Measurements from ENCODE around the gene ING5.
"Not testable (repeated sequence)": the region's sequence is repeated elsewhere in the genome, so short reads cannot be mapped to it uniquely, and the experiment has no call there.

ING5 gene

DNA sequence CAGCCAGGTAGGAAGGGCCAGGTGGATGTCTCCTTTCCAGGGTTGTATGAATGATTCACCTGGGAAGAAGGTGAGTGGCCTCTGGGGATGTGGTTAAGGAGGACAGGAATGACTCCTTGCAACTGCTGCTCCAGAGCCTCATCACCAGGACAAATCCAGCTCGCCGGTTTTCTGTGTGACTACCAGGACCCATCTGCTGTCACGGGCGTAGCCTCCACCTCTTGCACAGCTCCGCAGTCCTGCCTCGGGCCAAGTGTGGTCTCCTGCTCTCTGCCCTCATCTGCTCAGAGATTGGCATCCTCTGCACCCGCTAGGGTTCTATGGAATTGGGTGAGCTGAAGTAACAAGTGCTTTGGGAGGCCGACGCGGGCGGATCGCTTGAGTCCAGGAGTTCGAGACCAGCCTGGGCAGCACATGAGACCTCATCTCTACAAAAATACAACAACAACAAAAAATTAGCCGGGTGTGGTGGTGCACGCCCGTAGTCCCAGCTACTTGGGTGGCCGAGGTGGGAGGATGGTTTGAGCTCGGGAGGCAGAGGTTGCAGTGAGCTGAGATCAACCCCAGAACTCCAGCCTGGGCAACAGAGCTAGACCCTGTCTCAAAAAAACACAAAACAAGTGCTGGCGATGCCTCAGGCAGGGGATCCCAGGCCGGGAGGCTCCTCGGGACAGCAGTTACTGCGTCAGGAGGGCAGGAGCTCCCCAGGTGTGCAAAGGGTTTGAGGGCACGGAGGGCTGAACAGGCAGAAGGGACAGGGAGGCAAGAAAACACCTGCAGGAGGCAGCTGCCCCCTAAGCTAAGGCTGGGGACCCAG, 31.8 kb downstream of the ING5 start:
- Mint-ChIP-seq H3K36me3 (ENCODE audit: low read depth) (peaks cover 11% of the 10 kb centered on the region), H3K9me3 (no peaks in the 10 kb centered on the region), H3K4me1 (peaks cover 56% of the 10 kb centered on the region), H3K4me3 (peak overlapping the region; percentile 26), H3K27me3 (no peaks in the 10 kb centered on the region), H3K27ac (no peak overlapping the region)
- ATAC-seq: no peak
- DNase-seq: peak; percentile 13

DNA sequence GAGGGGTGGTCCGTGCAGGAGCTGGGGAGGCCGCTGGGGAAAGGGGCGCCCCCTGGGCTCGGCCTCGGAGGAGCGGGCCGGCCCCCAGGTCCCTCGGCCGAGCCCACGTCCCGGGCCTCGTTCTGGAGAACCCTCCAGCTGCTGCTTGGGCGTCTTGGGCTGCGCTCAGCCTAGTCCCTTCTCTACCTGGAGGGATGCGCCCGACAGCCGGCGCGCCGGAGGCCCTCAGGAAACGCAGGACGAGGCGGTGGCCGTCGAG, 32.3 kb downstream of the ING5 start:
- ATAC-seq (peak; percentile 5), DNase-seq (no peak)
- Mint-ChIP-seq H3K27me3 (no peaks in the 10 kb centered on the region), H3K27ac (no peak overlapping the region), H3K36me3 (ENCODE audit: low read depth) (peaks cover 10% of the 10 kb centered on the region), H3K9me3 (no peaks in the 10 kb centered on the region), H3K4me1 (peaks cover 59% of the 10 kb centered on the region), H3K4me3 (peak overlapping the region; percentile 82)

DNA sequence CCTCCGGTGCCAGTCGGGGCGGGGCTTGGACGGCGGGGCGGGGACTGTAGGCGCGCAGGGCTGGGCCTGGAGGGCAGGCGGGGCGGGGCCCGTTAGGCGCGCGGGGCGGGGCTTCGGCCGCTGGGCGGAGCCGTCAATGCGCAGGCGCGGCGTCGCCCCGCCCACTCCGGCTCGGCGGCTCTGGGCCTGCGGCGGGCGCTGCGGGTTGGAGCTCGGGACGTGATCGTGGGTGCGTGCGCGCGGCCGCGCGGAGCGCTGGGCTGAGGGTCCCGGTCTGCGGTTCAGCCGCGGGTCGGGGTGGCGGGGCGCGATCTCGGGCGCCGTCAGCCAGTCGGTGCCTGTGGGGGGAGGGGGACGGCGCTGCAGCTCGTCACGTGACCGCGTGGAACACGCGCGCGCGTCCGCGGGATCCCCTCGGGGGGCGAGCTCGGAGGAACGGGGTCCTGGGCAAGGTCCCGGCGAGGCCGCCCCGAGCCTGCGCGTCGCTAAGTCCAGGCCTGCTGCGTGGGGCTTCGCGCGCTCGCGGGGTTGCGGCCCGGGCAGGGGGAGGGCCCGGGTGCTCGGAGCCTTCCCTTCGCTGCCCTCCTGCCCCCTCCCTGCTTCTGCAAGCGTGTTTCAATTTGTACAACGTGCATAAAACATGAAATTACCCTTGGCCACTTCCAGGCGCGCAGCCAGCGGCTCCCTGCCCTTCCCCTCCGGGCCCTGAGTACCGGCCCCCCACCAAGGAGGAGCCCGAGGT, 32.8 kb downstream of the ING5 start, which contains the start of gene D2HGDH:
D2HGDH (plus strand) TSS at position 164 of the 742 bp plus-strand sequence. CDS start 595 bp downstream, outside the sequence.
- ATAC-seq (peak; percentile 86), DNase-seq (peak; percentile 98)
- Mint-ChIP-seq H3K27ac (peak within 1 kb of the TSS; percentile 59), H3K27me3 (no peaks in the 10 kb centered on the region), H3K9me3 (no peaks in the 10 kb centered on the region), H3K4me3 (peak within 1 kb of the TSS; percentile 82), H3K36me3 (ENCODE audit: low read depth) (peaks cover 10% of the 10 kb centered on the region), H3K4me1 (peaks cover 62% of the 10 kb centered on the region)

DNA sequence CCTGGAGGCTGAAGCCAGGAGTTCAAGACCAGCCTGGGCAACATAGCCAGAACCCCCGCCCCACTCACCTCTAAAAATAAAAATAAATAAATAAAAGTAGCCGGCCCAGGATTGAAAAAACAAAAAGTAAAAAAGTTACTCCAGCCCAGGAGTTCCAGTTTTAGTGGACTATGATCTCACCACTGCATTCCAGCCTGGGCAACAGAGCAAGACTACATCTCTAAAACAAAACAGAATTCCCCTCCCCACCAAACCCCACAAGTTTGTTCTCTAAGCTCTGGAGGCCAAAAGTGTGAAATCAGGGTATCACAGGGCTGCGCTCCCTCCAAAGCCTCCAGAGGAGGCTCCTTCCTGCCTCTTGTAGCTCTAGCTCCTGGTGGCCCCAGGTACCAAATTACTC, 34.3 kb downstream of the ING5 start:
- peaks cover 10% of the 10 kb centered on the region for H3K36me3 Mint-ChIP-seq (ENCODE audit: low read depth)
- no peak for ATAC-seq
- no peak for DNase-seq
- peak overlapping the region; percentile 82 for H3K4me3 Mint-ChIP-seq
- peaks cover 62% of the 10 kb centered on the region for H3K4me1 Mint-ChIP-seq
- H3K9me3 Mint-ChIP-seq: no peaks in the 10 kb centered on the region
- no peaks in the 10 kb centered on the region for H3K27me3 Mint-ChIP-seq
- peak overlapping the region; percentile 47 for H3K27ac Mint-ChIP-seq

DNA sequence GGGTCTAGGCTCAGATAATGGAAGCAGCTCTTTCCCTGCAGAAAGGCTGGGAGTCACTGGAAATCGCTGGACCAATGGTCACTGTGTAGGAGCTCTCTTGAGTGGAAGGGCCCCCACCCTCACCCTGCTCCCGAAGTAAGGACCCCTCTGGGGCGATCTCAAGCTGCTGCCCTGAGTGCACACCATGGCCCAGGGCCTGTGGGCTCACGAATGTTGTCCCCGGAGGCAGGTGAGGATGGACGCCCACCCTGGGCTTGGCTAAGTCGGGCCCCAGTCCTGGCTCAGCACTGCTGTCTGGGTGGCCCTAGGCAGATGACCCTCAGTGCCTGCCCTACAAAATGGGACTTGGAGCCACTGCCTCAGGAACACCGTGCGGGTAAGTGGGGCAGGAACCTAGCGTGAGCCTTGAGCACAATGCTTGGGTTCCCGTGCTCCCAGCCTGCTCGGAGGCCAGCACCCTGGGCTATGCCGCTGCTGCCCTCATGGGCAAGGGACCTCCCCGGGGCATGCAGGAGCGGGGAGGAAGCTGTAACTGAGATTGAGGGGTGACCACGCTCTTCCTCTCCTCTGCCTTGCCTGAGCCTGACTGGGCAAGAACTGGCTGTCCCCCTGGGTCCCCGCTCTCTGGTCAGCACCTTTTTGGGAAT, 36.3 kb downstream of the ING5 start:
- no peaks in the 10 kb centered on the region for H3K9me3 Mint-ChIP-seq
- ATAC-seq (no peak), DNase-seq (no peak)
- H3K4me1 Mint-ChIP-seq: peaks cover 47% of the 10 kb centered on the region
- no peak overlapping the region for H3K4me3 Mint-ChIP-seq
- H3K36me3 Mint-ChIP-seq (ENCODE audit: low read depth): peaks cover 10% of the 10 kb centered on the region
- H3K27ac Mint-ChIP-seq: no peak overlapping the region
- H3K27me3 Mint-ChIP-seq: no peaks in the 10 kb centered on the region

DNA sequence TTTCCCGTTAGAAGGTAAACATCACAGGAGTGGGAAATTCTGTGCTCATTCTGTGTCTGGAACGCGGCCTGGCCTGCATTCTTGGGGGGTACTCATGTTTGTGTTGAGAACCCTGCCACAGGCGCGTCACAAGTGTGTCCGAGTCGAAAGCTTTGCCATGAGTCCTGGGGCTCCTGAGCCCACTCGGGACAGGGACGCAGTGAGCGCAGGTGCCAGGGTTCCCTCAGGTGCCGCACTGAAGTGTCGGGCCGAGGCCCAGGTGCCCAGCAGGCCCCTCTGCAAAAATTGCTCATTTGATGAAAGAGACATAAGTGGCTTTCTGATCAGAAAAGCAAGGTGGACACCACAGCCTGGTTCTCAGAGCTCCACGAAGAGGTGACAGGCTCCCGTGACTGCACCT, 37.3 kb downstream of the ING5 start:
- Mint-ChIP-seq H3K9me3 (no peaks in the 10 kb centered on the region), H3K36me3 (ENCODE audit: low read depth) (peaks cover 10% of the 10 kb centered on the region), H3K27me3 (no peaks in the 10 kb centered on the region), H3K27ac (peak overlapping the region; percentile 35), H3K4me1 (peaks cover 43% of the 10 kb centered on the region), H3K4me3 (no peak overlapping the region)
- ATAC-seq (no peak), DNase-seq (no peak)

DNA sequence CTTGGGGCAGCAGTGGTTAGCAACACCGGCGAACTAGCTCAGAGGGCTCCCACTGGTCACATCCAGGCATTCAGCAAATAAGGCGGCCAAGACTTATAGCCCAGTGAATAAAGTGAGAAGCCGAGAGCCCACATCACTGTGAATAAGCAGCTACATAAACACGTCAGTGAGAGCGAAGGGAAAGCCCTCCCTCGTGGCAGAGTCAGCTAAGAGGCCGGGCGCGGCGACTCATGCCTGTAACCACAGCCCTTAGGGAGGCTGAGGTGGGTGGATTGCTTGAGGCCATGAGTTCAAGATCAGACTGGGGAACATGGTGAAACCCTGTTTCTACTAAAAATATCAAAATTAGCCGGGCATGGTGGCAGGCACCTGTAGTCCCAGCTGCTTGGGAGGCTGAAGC, 37.8 kb downstream of the ING5 start:
- Mint-ChIP-seq H3K36me3 (ENCODE audit: low read depth) (peaks cover 12% of the 10 kb centered on the region), H3K9me3 (no peaks in the 10 kb centered on the region), H3K4me3 (peak overlapping the region; percentile 2), H3K27me3 (no peaks in the 10 kb centered on the region), H3K4me1 (peaks cover 43% of the 10 kb centered on the region), H3K27ac (peak overlapping the region; percentile 35)
- ATAC-seq (peak; percentile 62), DNase-seq (peak; percentile 69)

DNA sequence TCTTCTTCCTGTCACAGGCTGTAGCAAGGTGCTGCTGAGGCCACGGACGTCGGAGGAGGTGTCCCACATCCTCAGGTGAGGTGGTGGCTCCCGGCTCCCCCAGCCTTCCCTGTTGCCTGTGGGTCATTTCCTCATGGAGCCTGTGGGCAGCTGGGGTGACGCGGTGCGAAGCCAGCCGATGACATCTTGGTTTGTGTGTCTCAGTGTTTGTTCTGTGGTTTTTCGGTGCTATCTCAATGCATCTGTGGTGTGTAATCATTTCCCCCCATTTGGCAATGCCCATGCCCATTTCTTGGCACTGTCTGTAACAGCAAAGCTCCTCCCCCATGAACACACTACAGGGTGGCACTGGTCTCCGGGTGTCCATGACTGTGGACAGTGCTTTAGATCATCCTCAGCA, 39.2 kb downstream of the ING5 start:
- no peaks in the 10 kb centered on the region for H3K27me3 Mint-ChIP-seq
- H3K36me3 Mint-ChIP-seq (ENCODE audit: low read depth): peaks cover 24% of the 10 kb centered on the region
- peak overlapping the region; percentile 41 for H3K4me3 Mint-ChIP-seq

DNA sequence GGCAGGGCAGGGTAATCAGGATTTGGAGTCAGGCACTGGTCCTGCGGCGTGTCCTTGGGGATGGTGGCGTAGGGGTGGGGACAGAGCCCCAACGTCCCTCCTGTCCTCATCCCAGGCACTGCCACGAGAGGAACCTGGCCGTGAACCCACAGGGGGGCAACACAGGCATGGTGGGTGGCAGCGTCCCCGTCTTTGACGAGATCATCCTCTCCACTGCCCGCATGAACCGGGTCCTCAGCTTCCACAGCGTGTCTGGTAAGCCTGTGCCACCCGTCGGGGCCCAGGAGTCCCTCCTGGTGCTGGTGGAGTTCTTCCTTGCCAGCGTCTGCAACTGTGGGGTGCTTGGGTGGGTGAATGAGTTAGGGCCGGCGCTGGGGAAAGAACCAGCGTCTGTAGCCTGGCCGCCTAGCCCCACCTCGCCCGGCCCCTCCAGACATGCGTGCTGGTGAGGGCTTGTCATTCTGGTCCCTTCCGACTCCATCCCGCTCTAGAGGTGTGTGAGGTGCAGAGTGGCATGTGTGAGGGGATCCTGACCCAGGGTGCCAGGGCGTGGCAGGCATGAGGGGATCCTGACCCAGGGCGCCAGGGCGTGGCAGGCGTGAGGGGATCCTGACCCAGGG, 40.6 kb downstream of the ING5 start:
- H3K4me1 Mint-ChIP-seq: peaks cover 32% of the 10 kb centered on the region
- no peaks in the 10 kb centered on the region for H3K27me3 Mint-ChIP-seq
- no peak overlapping the region for H3K27ac Mint-ChIP-seq
- no peak overlapping the region for H3K4me3 Mint-ChIP-seq
- H3K9me3 Mint-ChIP-seq: no peaks in the 10 kb centered on the region
- ATAC-seq (no peak), DNase-seq (no peak)
- peaks cover 25% of the 10 kb centered on the region for H3K36me3 Mint-ChIP-seq (ENCODE audit: low read depth)

More for the DNA sequence above, 39.2 kb downstream of the ING5 start:
- DNase-seq (peak; percentile 46), ATAC-seq (peak; percentile 68)
- Mint-ChIP-seq H3K4me1 (peaks cover 37% of the 10 kb centered on the region), H3K9me3 (no peaks in the 10 kb centered on the region), H3K27ac (peak overlapping the region; percentile 44)

DNA sequence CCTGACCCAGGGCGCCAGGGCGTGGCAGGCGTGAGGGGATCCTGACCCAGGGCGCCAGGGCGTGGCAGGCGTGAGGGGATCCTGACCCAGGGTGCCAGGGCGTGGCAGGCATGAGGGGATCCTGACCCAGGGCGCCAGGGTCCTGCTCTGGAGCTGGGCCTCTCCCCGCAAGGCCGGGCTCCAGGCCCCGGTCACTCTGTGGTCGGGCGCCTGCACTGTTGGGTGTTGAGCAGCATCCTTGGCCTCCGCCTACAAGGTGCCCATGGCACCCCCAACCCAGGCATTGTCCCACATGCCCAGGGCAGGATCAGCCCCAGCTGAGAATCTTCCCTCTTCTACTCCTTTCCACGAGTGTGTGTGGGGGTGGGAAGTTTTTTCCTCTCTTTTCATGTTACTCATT, 41.2 kb downstream of the ING5 start:
- not testable (repeated sequence) for ATAC-seq

DNA sequence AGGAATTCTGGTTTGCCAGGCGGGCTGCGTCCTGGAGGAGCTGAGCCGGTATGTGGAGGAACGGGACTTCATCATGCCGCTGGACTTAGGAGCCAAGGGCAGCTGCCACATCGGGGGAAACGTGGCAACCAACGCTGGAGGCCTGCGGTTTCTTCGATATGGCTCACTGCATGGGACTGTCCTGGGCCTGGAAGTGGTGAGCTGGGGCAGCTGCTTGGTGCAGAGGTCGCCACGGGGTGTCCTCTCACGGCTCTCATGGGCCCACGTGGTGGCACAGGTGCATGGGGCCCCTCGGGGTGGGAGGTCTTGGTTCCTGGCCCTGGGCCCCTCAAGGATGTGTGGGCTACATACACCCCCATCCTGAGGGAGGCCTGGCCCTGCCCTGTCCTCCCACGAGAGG, 41.8 kb downstream of the ING5 start:
- H3K36me3 Mint-ChIP-seq (ENCODE audit: low read depth): peaks cover 23% of the 10 kb centered on the region
- H3K4me1 Mint-ChIP-seq: peaks cover 26% of the 10 kb centered on the region
- H3K9me3 Mint-ChIP-seq: no peaks in the 10 kb centered on the region
- no peaks in the 10 kb centered on the region for H3K27me3 Mint-ChIP-seq
- H3K4me3 Mint-ChIP-seq: no peak overlapping the region
- DNase-seq (no peak), ATAC-seq (no peak)
- no peak overlapping the region for H3K27ac Mint-ChIP-seq

More for the DNA sequence above, 41.2 kb downstream of the ING5 start:
- H3K9me3 Mint-ChIP-seq, DNase-seq, H3K27ac Mint-ChIP-seq, H3K27me3 Mint-ChIP-seq, H3K4me3 Mint-ChIP-seq: not testable (repeated sequence)
- Mint-ChIP-seq H3K36me3 (ENCODE audit: low read depth) (peaks cover 25% of the 10 kb centered on the region), H3K4me1 (peaks cover 28% of the 10 kb centered on the region)

DNA sequence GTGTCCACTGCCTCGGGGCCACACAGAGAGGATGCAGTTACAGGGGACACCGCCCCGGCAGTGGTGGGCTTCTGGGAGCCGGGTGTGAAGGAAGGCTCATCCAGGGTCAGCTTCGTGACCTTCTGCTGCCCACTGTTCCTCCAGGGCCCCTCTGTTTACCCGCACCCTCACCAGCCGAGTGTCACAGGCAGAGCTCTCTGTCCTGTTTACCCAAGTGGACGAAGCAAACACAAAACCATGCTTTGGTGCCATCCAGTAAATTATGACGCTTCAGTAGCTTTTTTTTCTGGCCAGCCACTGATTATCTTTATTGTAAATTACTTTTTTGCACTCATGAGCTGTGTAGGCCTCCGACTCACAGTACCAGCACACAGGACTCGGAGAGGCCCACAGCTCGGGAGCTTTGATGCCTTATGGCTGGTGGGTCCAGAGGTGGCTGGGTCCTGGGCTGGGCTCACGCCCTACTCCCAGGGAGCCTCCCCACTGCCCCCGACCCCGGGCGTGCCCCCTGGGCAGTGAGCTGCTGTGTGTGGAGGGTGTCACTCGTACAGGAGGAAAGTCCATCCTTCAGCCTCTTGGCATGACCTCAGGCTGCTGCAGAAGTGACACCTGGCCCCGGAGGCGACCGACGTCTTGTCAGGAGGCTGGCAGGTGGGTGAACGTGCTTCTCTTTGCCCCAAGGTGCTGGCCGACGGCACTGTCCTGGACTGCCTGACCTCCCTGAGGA, 42.4 kb downstream of the ING5 start:
- Mint-ChIP-seq H3K36me3 (ENCODE audit: low read depth) (peaks cover 21% of the 10 kb centered on the region), H3K27ac (no peak overlapping the region), H3K4me3 (no peak overlapping the region), H3K9me3 (no peaks in the 10 kb centered on the region), H3K4me1 (peaks cover 21% of the 10 kb centered on the region), H3K27me3 (no peaks in the 10 kb centered on the region)
- ATAC-seq: no peak
- no peak for DNase-seq

DNA sequence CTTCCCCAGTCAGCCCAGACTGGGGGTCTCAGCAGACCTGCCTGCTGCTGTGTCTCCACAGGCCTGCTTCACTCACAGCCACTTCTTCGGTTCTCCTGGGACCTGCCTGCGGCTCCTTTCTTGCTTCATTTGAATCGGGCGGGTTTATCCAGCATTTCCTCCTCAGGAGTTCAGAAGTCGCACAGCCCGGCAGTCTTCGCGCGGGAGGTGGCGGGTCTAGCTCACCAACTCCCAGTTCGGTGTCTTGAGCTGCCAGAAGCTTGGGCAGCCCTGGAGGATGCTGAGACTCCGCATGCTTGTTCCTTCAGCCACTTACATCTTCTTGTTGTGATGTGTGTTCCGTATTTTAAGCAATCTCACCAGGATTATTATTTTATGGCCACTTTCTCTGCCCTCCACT, 43.4 kb downstream of the ING5 start:
- no peak overlapping the region for H3K4me3 Mint-ChIP-seq

DNA sequence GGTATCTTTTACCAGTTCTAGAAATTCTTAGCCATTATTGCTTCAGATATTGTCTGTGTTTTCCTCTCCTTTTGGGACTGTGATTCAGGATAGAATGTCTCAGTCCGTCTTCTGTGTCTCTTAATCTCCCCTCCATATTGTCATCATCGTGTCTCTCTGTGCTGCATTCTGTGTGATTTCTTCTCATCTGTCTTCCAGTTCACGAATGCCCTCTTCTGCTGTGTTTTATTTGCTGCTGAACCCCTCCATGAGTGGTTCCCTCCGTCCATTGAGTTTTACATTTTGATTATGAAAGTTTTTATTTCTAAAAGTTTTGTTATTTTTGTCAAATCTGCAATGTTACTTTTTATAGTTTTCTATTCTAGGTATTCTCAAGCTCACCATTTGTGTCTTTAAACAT, 44.2 kb downstream of the ING5 start:
- no peak for DNase-seq
- Mint-ChIP-seq H3K9me3 (no peaks in the 10 kb centered on the region), H3K27ac (no peak overlapping the region), H3K4me1 (peaks cover 2% of the 10 kb centered on the region), H3K36me3 (ENCODE audit: low read depth) (peaks cover 23% of the 10 kb centered on the region), H3K4me3 (no peak overlapping the region), H3K27me3 (no peaks in the 10 kb centered on the region)
- no peak for ATAC-seq

More for the DNA sequence above, 43.4 kb downstream of the ING5 start:
- H3K4me1 Mint-ChIP-seq: peaks cover 10% of the 10 kb centered on the region
- no peak overlapping the region for H3K27ac Mint-ChIP-seq
- H3K9me3 Mint-ChIP-seq: no peaks in the 10 kb centered on the region
- ATAC-seq (no peak), DNase-seq (no peak)
- peaks cover 23% of the 10 kb centered on the region for H3K36me3 Mint-ChIP-seq (ENCODE audit: low read depth)
- no peaks in the 10 kb centered on the region for H3K27me3 Mint-ChIP-seq
